ENCODE results near the gene PLEKHM3. TPM values are rescaled to one million over a fixed set of nuclear protein-coding genes. Genes with fewer than 3 reads are reported as not detected.

PLEKHM3 gene
- total and polyA plus RNA-seq, 2 donors (not counting 1 experiment from before 2014, with no cell fraction given), result 5.3 to 20.1 TPM

DNA sequence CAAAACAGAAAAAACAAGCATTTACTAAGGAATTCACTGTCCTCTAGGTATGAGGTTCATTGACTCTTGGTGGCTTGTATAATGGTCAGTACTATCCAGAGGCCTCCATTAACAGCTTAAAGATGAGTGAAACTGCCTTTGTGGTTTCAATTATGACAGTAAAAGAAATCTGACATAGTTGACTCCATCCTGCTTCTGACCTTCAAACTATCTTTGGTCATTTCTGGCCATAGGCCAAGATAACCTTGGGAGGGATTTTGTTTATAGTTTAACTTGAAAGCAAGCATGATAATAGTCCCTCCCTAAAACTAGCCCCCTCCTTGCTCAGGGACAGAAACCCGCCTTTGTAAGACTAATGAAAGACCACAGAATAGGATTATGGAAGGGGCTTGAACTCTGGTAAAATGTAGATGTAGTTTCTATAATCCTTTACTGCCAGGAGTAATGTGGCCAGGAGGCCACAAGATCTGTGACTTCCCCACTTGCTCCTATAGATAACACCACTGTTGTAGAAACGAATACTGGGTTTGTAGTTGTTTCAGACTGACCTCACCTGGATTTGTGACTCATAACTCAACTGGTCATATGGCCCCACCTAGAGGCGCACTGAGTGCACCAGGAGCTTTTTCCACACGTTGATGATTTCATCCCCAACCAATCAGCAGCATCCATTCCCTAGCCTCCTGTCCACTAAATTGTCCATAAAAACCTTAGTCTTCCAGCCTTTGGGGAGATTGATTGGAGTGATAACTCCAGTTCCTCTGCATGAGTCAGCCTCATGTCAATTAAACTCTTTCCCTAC is 8.6 kb upstream of the PLEKHM3 start:
- peak in 1 of 2 donors; percentile 47 for DNase-seq (ENCODE audit: low read depth in 2 of 2)
- Histone ChIP-seq H3K4me1 (ENCODE audit: control insufficient read depth, extremely low read depth, insufficient read depth, low read length) (no peaks in the 10 kb centered on the region), H3K36me3 (ENCODE audit: control insufficient read depth, insufficient read depth, low read length) (no peaks in the 10 kb centered on the region), H3K9me3 (ENCODE audit: control insufficient read depth, insufficient read depth, low read depth, low read length) (no peaks in the 10 kb centered on the region), H2AFZ (ENCODE audit: low read length) (no peak overlapping the region), H3K4me3 (replicated peaks in 1 of 4; ENCODE audit: control extremely low read depth in 1 of 4, insufficient read depth in 1 of 4, low read depth in 3 of 4, low read length in 4 of 4) (no peak overlapping the region), H3K27me3 (ENCODE audit: control insufficient read depth, insufficient read depth, low read length) (no peaks in the 10 kb centered on the region), H3K27ac (ENCODE audit: insufficient read depth, low read length) (no peak overlapping the region), H4K20me1 (ENCODE audit: control insufficient read depth, extremely low read depth, insufficient read depth, low read length) (no peaks in the 10 kb centered on the region), H3K9ac (ENCODE audit: insufficient read depth, low read length) (no peak overlapping the region), H3K4me2 (ENCODE audit: extremely low read depth, insufficient read depth, low read length) (no peak overlapping the region), H3K79me2 (ENCODE audit: control insufficient read depth, insufficient read depth, low read length) (no peaks in the 10 kb centered on the region)
- TF ChIP-seq CTCF (conservative IDR thresholded peaks at IDR 0.05 in 1 of 2, IDR thresholded peaks at IDR 0.05 in 1 of 2; ENCODE audit: low read depth in 1 of 2, low read length in 2 of 2) (peak in 1 of 2 donors; percentile 7), EZH2 (IDR thresholded peaks at IDR 0.05; ENCODE audit: low read length, missing control alignments) (no peak)

DNA sequence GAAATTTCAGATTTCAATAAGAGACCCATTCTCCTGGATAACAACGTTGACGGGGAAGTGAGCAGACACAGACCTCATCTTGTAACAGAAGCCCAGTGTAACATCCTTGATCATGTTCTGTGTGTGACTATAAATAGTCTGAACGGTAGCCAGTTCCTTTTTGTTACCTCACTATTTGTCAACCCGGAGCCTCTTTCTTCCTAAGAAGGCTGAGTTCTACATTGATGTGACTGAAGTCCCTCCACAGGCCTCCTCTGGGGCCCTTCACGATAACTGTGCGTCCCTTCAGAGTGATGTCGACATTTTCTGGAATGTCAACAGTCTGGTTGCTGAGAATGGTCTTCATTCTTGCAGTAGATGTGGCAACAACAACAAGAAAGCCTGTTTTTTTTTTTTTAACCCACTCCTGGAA is 6.3 kb upstream of the PLEKHM3 start:
- Histone ChIP-seq H3K4me3 (replicated peaks in 1 of 4; ENCODE audit: control extremely low read depth in 1 of 4, insufficient read depth in 1 of 4, low read depth in 3 of 4, low read length in 4 of 4) (no peak overlapping the region), H3K79me2 (ENCODE audit: control insufficient read depth, insufficient read depth, low read length) (no peaks in the 10 kb centered on the region), H3K9ac (ENCODE audit: insufficient read depth, low read length) (no peak overlapping the region), H4K20me1 (ENCODE audit: control insufficient read depth, extremely low read depth, insufficient read depth, low read length) (no peaks in the 10 kb centered on the region), H3K9me3 (ENCODE audit: control insufficient read depth, insufficient read depth, low read depth, low read length) (no peaks in the 10 kb centered on the region), H3K27me3 (ENCODE audit: control insufficient read depth, insufficient read depth, low read length) (no peaks in the 10 kb centered on the region), H2AFZ (ENCODE audit: low read length) (no peak overlapping the region), H3K27ac (ENCODE audit: insufficient read depth, low read length) (no peak overlapping the region), H3K4me2 (ENCODE audit: extremely low read depth, insufficient read depth, low read length) (no peak overlapping the region), H3K36me3 (ENCODE audit: control insufficient read depth, insufficient read depth, low read length) (no peaks in the 10 kb centered on the region), H3K4me1 (ENCODE audit: control insufficient read depth, extremely low read depth, insufficient read depth, low read length) (no peaks in the 10 kb centered on the region)
- DNase-seq (ENCODE audit: low read depth in 2 of 2), result peak in 1 of 2 donors; percentile 28
- TF ChIP-seq CTCF (conservative IDR thresholded peaks at IDR 0.05 in 1 of 2, IDR thresholded peaks at IDR 0.05 in 1 of 2; ENCODE audit: low read depth in 1 of 2, low read length in 2 of 2), result no peak
- TF ChIP-seq EZH2 (IDR thresholded peaks at IDR 0.05; ENCODE audit: low read length, missing control alignments), result no peak

DNA sequence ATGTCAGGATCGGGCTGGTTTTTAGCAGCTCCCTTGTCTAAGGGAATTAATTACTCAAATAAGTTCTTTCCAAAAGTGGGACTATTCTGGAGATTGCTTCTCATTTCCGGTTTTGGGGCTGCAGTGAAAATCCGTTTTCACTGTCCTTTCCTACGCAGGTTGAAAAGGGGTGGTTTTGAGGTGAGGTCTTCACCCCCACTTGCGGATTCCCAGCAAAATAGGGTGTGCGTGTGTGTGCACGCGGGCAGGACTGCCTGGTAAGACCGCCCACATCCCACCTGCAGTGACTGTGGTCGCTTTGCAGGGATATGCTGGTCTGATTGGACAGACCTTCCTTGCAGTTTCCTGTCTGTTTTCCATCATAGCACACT is 472 bp upstream of the PLEKHM3 start:
- H3K9me3 ChIP-seq (ENCODE audit: control insufficient read depth, insufficient read depth, low read depth, low read length), result no peaks in the 10 kb centered on the region
- H3K4me1 ChIP-seq (ENCODE audit: control insufficient read depth, extremely low read depth, insufficient read depth, low read length), result no peaks in the 10 kb centered on the region
- H3K27me3 ChIP-seq (ENCODE audit: control insufficient read depth, insufficient read depth, low read length), result no peaks in the 10 kb centered on the region
- no peaks in the 10 kb centered on the region for H4K20me1 ChIP-seq (ENCODE audit: control insufficient read depth, extremely low read depth, insufficient read depth, low read length)
- H2AFZ ChIP-seq (ENCODE audit: low read length), result peak overlapping the region; percentile 60
- no peak for DNase-seq (ENCODE audit: low read depth in 2 of 2)
- peak overlapping the region; percentile 53 for H3K27ac ChIP-seq (ENCODE audit: insufficient read depth, low read length)
- TF ChIP-seq CTCF (conservative IDR thresholded peaks at IDR 0.05 in 1 of 2, IDR thresholded peaks at IDR 0.05 in 1 of 2; ENCODE audit: low read depth in 1 of 2, low read length in 2 of 2) (no peak), EZH2 (IDR thresholded peaks at IDR 0.05; ENCODE audit: low read length, missing control alignments) (no peak)
- H3K9ac ChIP-seq (ENCODE audit: insufficient read depth, low read length), result peak overlapping the region; percentile 62
- no peaks in the 10 kb centered on the region for H3K79me2 ChIP-seq (ENCODE audit: control insufficient read depth, insufficient read depth, low read length)
- H3K4me2 ChIP-seq (ENCODE audit: extremely low read depth, insufficient read depth, low read length), result peak overlapping the region; percentile 85
- no peaks in the 10 kb centered on the region for H3K36me3 ChIP-seq (ENCODE audit: control insufficient read depth, insufficient read depth, low read length)
- H3K4me3 ChIP-seq (replicated peaks in 1 of 4; ENCODE audit: control extremely low read depth in 1 of 4, insufficient read depth in 1 of 4, low read depth in 3 of 4, low read length in 4 of 4), result peak overlapping the region; percentile 67 to 100 (median 84)

Data from fibroblast of lung (primary cell).